Neural cell (in vitro differentiated cells): ENCODE results near the gene L1CAM.

Experiments
- TF ChIP-seq, protein P1 (sequence below): IDR thresholded peaks from 2 replicates; pipeline ENCODE4 v1.6.1; 2012; ENCODE audit warnings: borderline replicate concordance
- TF ChIP-seq, protein P2 (sequence below): fragments of 450-650 bp; IDR thresholded peaks from 2 replicates; pipeline ENCODE4 v1.5.1; 2014; ENCODE audit warnings: antibody characterized with exemption, mild to moderate bottlenecking, moderate library complexity; ENCODE audit not compliant: poor library complexity, severe bottlenecking

DNA sequence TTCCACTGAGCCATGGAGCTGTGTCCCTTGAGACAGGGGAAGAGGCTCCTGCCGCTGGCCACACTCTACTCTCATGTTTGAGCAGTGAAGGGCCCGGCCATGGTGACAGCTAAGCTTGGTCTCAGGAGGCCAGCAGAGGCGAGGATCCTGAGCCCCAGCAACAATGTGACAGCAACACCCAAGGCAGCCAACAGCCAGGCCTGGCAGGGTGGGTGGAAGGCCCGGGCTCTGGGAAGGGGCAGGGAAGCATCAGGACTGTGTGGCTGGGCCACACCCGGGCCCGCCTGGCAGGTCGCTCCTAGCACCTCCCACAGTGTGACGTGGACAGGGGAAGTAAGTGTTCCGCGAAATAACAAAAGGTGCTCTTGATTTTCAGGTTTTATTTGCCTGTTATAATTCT lies 24.8 kb downstream of the L1CAM start:
- TF ChIP-seq, protein P1, sequence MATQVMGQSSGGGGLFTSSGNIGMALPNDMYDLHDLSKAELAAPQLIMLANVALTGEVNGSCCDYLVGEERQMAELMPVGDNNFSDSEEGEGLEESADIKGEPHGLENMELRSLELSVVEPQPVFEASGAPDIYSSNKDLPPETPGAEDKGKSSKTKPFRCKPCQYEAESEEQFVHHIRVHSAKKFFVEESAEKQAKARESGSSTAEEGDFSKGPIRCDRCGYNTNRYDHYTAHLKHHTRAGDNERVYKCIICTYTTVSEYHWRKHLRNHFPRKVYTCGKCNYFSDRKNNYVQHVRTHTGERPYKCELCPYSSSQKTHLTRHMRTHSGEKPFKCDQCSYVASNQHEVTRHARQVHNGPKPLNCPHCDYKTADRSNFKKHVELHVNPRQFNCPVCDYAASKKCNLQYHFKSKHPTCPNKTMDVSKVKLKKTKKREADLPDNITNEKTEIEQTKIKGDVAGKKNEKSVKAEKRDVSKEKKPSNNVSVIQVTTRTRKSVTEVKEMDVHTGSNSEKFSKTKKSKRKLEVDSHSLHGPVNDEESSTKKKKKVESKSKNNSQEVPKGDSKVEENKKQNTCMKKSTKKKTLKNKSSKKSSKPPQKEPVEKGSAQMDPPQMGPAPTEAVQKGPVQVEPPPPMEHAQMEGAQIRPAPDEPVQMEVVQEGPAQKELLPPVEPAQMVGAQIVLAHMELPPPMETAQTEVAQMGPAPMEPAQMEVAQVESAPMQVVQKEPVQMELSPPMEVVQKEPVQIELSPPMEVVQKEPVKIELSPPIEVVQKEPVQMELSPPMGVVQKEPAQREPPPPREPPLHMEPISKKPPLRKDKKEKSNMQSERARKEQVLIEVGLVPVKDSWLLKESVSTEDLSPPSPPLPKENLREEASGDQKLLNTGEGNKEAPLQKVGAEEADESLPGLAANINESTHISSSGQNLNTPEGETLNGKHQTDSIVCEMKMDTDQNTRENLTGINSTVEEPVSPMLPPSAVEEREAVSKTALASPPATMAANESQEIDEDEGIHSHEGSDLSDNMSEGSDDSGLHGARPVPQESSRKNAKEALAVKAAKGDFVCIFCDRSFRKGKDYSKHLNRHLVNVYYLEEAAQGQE, result no peak
- TF ChIP-seq, protein P2, sequence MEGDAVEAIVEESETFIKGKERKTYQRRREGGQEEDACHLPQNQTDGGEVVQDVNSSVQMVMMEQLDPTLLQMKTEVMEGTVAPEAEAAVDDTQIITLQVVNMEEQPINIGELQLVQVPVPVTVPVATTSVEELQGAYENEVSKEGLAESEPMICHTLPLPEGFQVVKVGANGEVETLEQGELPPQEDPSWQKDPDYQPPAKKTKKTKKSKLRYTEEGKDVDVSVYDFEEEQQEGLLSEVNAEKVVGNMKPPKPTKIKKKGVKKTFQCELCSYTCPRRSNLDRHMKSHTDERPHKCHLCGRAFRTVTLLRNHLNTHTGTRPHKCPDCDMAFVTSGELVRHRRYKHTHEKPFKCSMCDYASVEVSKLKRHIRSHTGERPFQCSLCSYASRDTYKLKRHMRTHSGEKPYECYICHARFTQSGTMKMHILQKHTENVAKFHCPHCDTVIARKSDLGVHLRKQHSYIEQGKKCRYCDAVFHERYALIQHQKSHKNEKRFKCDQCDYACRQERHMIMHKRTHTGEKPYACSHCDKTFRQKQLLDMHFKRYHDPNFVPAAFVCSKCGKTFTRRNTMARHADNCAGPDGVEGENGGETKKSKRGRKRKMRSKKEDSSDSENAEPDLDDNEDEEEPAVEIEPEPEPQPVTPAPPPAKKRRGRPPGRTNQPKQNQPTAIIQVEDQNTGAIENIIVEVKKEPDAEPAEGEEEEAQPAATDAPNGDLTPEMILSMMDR, result no peak
